ENCODE measurements around the gene KRT37.

Gene KRT37

DNA sequence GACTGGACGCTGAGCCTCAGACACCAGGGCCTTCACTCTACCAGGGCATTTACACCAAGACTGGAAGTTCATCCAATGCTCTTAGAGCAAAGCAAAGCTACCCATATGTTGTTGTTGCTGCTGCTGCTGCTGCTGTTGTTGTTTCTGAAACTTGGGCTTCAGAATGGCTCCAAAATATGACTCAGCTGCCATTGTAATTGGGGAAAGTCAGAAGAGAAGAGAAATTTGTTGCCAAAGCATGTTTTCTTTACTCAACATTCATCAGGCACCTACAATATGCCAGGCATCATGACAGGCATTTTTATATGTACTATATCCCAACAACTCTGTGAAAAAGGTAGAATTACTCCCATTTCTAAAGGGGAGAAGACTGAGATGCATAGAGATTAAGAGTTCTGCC lies 30.9 kb upstream of the KRT37 start:
- Histone ChIP-seq H3K4me3 (ENCODE audit: insufficient read depth, low read depth, low read length) (no peak overlapping the region), H3K36me3 (ENCODE audit: control insufficient read depth, insufficient read depth, low read length) (no peaks in the 10 kb centered on the region), H3K4me1 (ENCODE audit: control insufficient read depth, insufficient read depth, low read length) (no peaks in the 10 kb centered on the region), H3K9me3 (ENCODE audit: control insufficient read depth, low read length) (no peaks in the 10 kb centered on the region), H3K27ac (ENCODE audit: insufficient read depth, low read depth, low read length, poor library complexity, severe bottlenecking) (no peak overlapping the region), H3K27me3 (ENCODE audit: control insufficient read depth, insufficient read depth, low read length, poor library complexity, severe bottlenecking) (no peaks in the 10 kb centered on the region)
- 90 to 96% methylated on average over 1 of the region's 1 CpG for WGBS, 2 experiments

DNA sequence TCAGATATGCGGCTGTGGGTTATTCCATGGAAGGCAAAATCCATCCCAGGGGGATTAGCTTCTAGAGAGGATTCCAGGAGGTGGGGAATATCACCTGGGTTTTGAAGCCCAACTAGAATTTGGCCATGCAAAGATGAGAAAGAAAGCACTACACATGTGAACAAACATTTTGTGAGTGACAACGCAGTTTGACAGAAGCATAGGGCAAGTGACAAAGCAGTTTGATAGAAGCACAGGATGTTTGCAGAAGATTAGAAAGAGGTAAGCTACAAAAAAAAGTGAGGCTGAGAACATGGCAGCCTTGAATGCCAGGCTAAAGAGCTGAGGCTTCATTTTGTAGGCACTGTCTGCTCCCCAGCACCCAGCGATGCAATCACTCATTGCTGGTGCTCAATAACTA lies 28.7 kb upstream of the KRT37 start:
- H3K9me3 ChIP-seq (ENCODE audit: control insufficient read depth, low read length) = no peaks in the 10 kb centered on the region
- no peak overlapping the region for H3K4me3 ChIP-seq (ENCODE audit: insufficient read depth, low read depth, low read length)
- no peaks in the 10 kb centered on the region for H3K4me1 ChIP-seq (ENCODE audit: control insufficient read depth, insufficient read depth, low read length)
- WGBS, 2 experiments = 94 to 95% methylated on average over 3 of the region's 3 CpGs
- H3K27me3 ChIP-seq (ENCODE audit: control insufficient read depth, insufficient read depth, low read length, poor library complexity, severe bottlenecking) = no peaks in the 10 kb centered on the region
- no peak overlapping the region for H3K27ac ChIP-seq (ENCODE audit: insufficient read depth, low read depth, low read length, poor library complexity, severe bottlenecking)
- no peaks in the 10 kb centered on the region for H3K36me3 ChIP-seq (ENCODE audit: control insufficient read depth, insufficient read depth, low read length)

DNA sequence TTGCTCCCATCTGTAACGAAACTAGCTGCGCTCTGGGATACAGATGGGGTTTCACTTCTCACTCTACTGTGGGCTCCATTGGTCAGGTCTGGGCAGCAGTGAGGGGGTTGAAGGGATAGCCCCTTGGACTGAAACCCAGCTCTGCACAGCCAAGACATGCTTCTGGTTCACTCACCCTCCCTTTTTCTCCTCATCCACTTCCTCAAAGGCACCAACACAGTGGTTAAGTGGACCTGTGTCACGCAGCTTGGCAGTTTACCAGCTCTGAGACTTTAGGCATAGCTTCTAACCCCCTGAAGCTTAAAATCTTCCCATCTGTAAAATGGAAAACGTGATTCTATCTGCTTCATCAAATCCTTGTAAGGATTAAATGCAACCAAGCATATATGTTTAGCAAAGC lies 27.9 kb upstream of the KRT37 start:
- no peak overlapping the region for H3K4me3 ChIP-seq (ENCODE audit: insufficient read depth, low read depth, low read length)
- H3K9me3 ChIP-seq (ENCODE audit: control insufficient read depth, low read length) = no peaks in the 10 kb centered on the region
- H3K4me1 ChIP-seq (ENCODE audit: control insufficient read depth, insufficient read depth, low read length) = no peaks in the 10 kb centered on the region
- no peaks in the 10 kb centered on the region for H3K27me3 ChIP-seq (ENCODE audit: control insufficient read depth, insufficient read depth, low read length, poor library complexity, severe bottlenecking)
- H3K27ac ChIP-seq (ENCODE audit: insufficient read depth, low read depth, low read length, poor library complexity, severe bottlenecking) = no peak overlapping the region
- no peaks in the 10 kb centered on the region for H3K36me3 ChIP-seq (ENCODE audit: control insufficient read depth, insufficient read depth, low read length)
- WGBS, 2 experiments = 74 to 88% methylated on average over 3 to 4 of the region's 4 CpGs

DNA sequence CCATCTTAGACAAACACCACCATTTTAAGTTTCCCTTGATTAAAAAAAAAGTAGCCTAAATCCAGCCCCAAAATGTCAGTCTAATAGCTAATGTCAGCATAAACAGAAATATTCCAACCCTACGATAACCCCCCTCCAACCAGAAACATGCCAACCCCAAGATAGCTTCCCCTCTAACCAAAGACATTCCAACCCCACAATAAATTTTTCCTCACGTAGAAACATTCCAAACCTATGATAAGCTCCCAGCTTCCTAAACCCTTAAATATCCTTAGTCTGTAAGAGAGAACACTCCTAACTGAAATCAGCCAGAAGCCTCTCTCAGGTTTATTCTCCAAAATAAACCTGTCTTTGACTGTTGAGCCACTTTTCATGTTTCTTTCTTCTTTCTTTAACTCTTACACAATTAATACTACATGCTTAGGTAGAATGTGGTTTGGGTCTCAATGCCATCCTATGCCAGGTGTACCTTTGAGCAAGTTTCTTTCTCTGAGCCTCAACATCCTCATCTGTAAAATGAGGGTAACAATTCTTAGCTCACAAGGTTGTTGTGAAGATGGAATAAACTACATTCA lies 26.9 kb upstream of the KRT37 start:
- Histone ChIP-seq H3K36me3 (ENCODE audit: control insufficient read depth, insufficient read depth, low read length) (no peaks in the 10 kb centered on the region), H3K27ac (ENCODE audit: insufficient read depth, low read depth, low read length, poor library complexity, severe bottlenecking) (no peak overlapping the region), H3K9me3 (ENCODE audit: control insufficient read depth, low read length) (no peaks in the 10 kb centered on the region), H3K4me1 (ENCODE audit: control insufficient read depth, insufficient read depth, low read length) (no peaks in the 10 kb centered on the region), H3K4me3 (ENCODE audit: insufficient read depth, low read depth, low read length) (no peak overlapping the region), H3K27me3 (ENCODE audit: control insufficient read depth, insufficient read depth, low read length, poor library complexity, severe bottlenecking) (no peaks in the 10 kb centered on the region)
- 92 to 93% methylated on average over 2 of the region's 2 CpGs for WGBS, 2 experiments

DNA sequence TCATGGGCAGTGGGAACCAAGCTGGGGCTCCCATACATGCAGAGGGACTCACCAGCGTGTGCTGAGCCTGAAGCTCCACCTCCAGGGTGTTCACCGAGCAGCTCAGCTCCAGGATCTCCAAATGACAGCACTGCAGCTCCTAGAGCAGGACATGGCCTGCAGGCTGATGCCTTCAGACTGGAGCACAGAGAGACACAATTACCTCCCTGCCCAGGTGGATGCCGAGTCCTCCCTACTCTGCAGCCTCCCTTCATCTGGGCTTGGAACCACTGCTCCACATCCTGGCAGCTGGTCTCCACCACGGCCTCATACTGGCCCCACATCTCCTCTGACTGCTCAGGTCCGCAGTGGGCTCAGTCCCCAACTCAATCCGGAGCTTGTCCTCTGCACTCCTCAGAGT lies 24.6 kb upstream of the KRT37 start:
- 94% methylated on average over 6 of the region's 6 CpGs for WGBS, 2 experiments
- no peak overlapping the region for H3K4me3 ChIP-seq (ENCODE audit: insufficient read depth, low read depth, low read length)

DNA sequence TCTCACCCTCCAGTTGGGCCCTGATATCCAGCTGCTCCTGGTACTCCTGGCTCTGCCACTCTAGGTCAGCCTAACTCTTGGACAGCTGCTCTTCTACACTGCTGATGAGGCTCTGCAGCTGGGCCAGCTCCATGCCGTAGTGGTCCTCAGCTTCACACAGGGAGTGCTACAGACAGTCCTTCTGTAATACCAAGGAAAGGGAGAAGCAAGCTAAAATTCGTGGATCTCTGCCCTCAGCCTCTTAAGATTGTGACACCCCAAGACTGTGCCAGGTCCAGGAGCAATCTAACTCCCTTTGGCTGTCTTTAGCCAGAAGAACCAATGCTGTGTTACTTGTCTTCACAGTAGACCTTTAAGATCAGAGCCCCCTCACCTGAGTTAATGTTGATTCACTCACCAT lies 24.1 kb upstream of the KRT37 start:
- Histone ChIP-seq H3K4me3 (ENCODE audit: insufficient read depth, low read depth, low read length) (no peak overlapping the region), H3K27me3 (ENCODE audit: control insufficient read depth, insufficient read depth, low read length, poor library complexity, severe bottlenecking) (no peaks in the 10 kb centered on the region), H3K36me3 (ENCODE audit: control insufficient read depth, insufficient read depth, low read length) (no peaks in the 10 kb centered on the region), H3K4me1 (ENCODE audit: control insufficient read depth, insufficient read depth, low read length) (no peaks in the 10 kb centered on the region), H3K9me3 (ENCODE audit: control insufficient read depth, low read length) (peaks cover 2% of the 10 kb centered on the region), H3K27ac (ENCODE audit: insufficient read depth, low read depth, low read length, poor library complexity, severe bottlenecking) (no peak overlapping the region)
- 67 to 69% methylated on average over 2 of the region's 2 CpGs for WGBS, 2 experiments

More for the DNA sequence above, 24.6 kb upstream of the KRT37 start:
- Histone ChIP-seq H3K9me3 (ENCODE audit: control insufficient read depth, low read length) (peaks cover 2% of the 10 kb centered on the region), H3K27ac (ENCODE audit: insufficient read depth, low read depth, low read length, poor library complexity, severe bottlenecking) (no peak overlapping the region), H3K27me3 (ENCODE audit: control insufficient read depth, insufficient read depth, low read length, poor library complexity, severe bottlenecking) (no peaks in the 10 kb centered on the region), H3K4me1 (ENCODE audit: control insufficient read depth, insufficient read depth, low read length) (no peaks in the 10 kb centered on the region), H3K36me3 (ENCODE audit: control insufficient read depth, insufficient read depth, low read length) (no peaks in the 10 kb centered on the region)

DNA sequence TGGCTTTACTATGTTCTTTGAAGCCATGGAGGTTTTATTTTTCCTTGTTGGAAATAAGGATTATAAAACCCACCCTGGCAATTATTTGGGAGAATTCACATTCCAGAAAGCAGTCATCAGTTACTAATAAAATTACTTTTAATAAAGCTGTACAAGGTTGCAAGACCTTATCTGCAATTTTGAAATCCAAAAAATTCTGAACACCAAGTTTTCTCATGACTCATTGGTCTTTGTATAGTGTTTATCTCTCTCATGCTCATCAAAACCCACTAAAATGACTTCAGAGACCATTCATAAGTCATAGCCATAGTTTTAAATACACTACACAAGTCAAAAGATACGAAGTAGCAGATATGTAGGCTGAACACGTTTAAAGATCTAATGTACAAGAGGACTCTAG lies 22.4 kb upstream of the KRT37 start:
- Histone ChIP-seq H3K27ac (ENCODE audit: insufficient read depth, low read depth, low read length, poor library complexity, severe bottlenecking) (no peak overlapping the region), H3K4me3 (ENCODE audit: insufficient read depth, low read depth, low read length) (no peak overlapping the region), H3K36me3 (ENCODE audit: control insufficient read depth, insufficient read depth, low read length) (no peaks in the 10 kb centered on the region), H3K4me1 (ENCODE audit: control insufficient read depth, insufficient read depth, low read length) (no peaks in the 10 kb centered on the region), H3K27me3 (ENCODE audit: control insufficient read depth, insufficient read depth, low read length, poor library complexity, severe bottlenecking) (no peaks in the 10 kb centered on the region), H3K9me3 (ENCODE audit: control insufficient read depth, low read length) (peaks cover 2% of the 10 kb centered on the region)
- 63 to 83% methylated on average over 2 of the region's 2 CpGs for whole genome bisulfite sequencing, 2 experiments

DNA sequence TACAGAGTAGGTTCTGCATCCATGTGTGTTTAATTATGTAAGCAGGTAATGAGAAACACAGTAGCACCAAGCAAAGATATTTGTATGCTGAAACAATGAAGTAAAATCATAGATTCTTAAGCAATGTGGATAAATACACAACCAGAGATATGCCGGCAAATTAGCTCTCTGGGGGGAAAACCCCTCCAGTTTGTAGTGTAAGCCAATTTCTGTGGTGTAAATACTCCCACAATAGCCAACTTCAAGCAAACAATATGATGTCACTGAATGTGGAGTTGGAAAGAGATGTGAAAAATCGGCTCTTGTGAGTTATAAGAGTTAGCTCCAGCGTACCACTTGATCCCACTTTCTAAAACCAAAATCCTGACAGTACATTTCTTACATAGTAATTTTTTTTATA lies 20.3 kb upstream of the KRT37 start:
- H3K36me3 ChIP-seq (ENCODE audit: control insufficient read depth, insufficient read depth, low read length) = no peaks in the 10 kb centered on the region
- no peaks in the 10 kb centered on the region for H3K4me1 ChIP-seq (ENCODE audit: control insufficient read depth, insufficient read depth, low read length)
- WGBS, 2 experiments = 92% methylated on average over 3 of the region's 3 CpGs; no CpG with 5 or more reads in 1 of the 2 experiments

DNA sequence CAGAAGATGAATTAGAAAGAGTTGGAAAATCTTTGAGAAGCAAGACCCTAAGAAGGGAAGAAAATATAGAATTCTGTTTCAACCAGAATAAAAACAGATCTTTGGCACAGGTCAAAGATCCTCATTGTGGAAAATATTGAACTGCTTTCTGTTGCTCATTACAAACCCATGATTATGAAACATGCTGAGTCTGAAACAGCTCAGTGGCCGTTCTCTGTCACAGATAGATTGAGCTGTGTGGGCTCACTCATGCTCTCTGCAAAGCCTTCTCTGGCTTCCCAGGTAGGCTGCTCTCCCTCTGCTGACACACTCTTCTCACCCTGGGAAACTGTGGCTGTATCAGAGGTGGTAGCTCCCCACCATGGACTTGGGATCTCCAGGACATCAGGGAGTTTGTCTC lies 19.8 kb upstream of the KRT37 start:
- H3K36me3 ChIP-seq (ENCODE audit: control insufficient read depth, insufficient read depth, low read length) = no peaks in the 10 kb centered on the region
- H3K27me3 ChIP-seq (ENCODE audit: control insufficient read depth, insufficient read depth, low read length, poor library complexity, severe bottlenecking) = no peaks in the 10 kb centered on the region
- H3K9me3 ChIP-seq (ENCODE audit: control insufficient read depth, low read length) = peaks cover 2% of the 10 kb centered on the region
- H3K4me3 ChIP-seq (ENCODE audit: insufficient read depth, low read depth, low read length) = no peak overlapping the region
- H3K27ac ChIP-seq (ENCODE audit: insufficient read depth, low read depth, low read length, poor library complexity, severe bottlenecking) = no peak overlapping the region
- H3K4me1 ChIP-seq (ENCODE audit: control insufficient read depth, insufficient read depth, low read length) = no peaks in the 10 kb centered on the region
- 90 to 94% methylated on average over 1 of the region's 1 CpG for WGBS, 2 experiments

More for the DNA sequence above, 20.3 kb upstream of the KRT37 start:
- no peaks in the 10 kb centered on the region for H3K27me3 ChIP-seq (ENCODE audit: control insufficient read depth, insufficient read depth, low read length, poor library complexity, severe bottlenecking)
- H3K4me3 ChIP-seq (ENCODE audit: insufficient read depth, low read depth, low read length) = no peak overlapping the region
- H3K9me3 ChIP-seq (ENCODE audit: control insufficient read depth, low read length) = peaks cover 2% of the 10 kb centered on the region
- no peak overlapping the region for H3K27ac ChIP-seq (ENCODE audit: insufficient read depth, low read depth, low read length, poor library complexity, severe bottlenecking)

DNA sequence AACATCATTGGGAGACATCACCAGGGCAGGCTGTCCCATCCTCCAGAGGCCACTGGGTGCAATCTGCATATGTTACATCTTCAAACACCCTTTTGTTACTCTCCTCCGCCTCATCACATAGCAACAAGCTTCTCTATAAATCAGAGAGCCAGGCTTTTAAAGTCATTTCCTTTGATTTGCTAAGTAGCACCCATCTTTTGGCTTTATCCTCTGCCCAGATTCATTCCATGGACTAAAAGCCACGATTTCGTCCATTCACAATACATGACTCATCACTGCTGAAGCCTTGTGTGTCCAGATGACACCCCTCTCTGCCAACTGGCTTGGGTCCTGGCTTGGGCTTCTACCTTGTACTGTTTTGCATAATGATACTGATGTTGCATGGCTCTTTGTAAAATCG lies 18.4 kb upstream of the KRT37 start:
- Histone ChIP-seq H3K27me3 (ENCODE audit: control insufficient read depth, insufficient read depth, low read length, poor library complexity, severe bottlenecking) (no peaks in the 10 kb centered on the region), H3K9me3 (ENCODE audit: control insufficient read depth, low read length) (peaks cover 2% of the 10 kb centered on the region), H3K36me3 (ENCODE audit: control insufficient read depth, insufficient read depth, low read length) (no peaks in the 10 kb centered on the region), H3K4me1 (ENCODE audit: control insufficient read depth, insufficient read depth, low read length) (no peaks in the 10 kb centered on the region), H3K27ac (ENCODE audit: insufficient read depth, low read depth, low read length, poor library complexity, severe bottlenecking) (no peak overlapping the region), H3K4me3 (ENCODE audit: insufficient read depth, low read depth, low read length) (no peak overlapping the region)
- WGBS, 2 experiments = 87% methylated on average over 4 of the region's 4 CpGs

DNA sequence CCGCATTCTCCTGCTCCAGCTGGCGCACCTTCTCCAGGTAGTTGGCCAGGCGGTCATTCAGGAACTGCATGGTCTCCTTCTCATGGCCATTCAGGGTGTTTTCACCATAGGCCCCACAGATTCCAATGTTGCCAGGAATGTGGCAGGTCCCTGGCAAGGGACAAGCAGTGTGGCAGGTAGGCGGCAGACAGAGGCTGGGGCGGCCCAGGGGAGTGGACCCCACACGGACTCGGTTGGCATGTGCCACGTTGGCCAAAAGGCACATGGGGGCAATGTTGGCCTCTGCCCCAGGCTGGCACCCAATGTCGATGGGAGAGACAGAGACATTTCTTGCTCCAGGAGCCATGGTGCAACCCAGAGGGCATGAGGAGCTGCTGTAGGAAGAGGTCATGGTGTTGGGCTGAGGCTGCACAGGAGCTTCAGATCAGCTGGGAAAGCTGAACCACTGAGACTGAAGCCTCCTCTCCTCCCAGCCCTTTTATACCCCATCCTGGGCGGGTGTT lies 16.2 kb upstream of the KRT37 start, which contains the start of gene KRT38:
KRT38 (minus strand) TSS at position 453 of the 503 bp plus-strand sequence; CDS start at position 391, 62 bp downstream.
- no peaks in the 10 kb centered on the region for H3K36me3 ChIP-seq (ENCODE audit: control insufficient read depth, insufficient read depth, low read length)
- 94% methylated on average over 9 to 10 of the region's 10 CpGs for WGBS, 2 experiments

More for the DNA sequence above, 16.2 kb upstream of the KRT37 start, which contains the start of gene KRT38:
- Histone ChIP-seq H3K4me1 (ENCODE audit: control insufficient read depth, insufficient read depth, low read length) (no peaks in the 10 kb centered on the region), H3K4me3 (ENCODE audit: insufficient read depth, low read depth, low read length) (no peak within 1 kb of the TSS), H3K27ac (ENCODE audit: insufficient read depth, low read depth, low read length, poor library complexity, severe bottlenecking) (no peak within 1 kb of the TSS), H3K9me3 (ENCODE audit: control insufficient read depth, low read length) (peaks cover 2% of the 10 kb centered on the region), H3K27me3 (ENCODE audit: control insufficient read depth, insufficient read depth, low read length, poor library complexity, severe bottlenecking) (no peaks in the 10 kb centered on the region)

All from ectodermal cell (in vitro differentiated cells).